H54 (cell line): ENCODE results near the gene KRT77.

Source experiments
- DNase-seq: peaks from one replicate; pipeline ENCODE4 v3.0.0; 2011; ENCODE audit warnings: low spot score, mixed read lengths; ENCODE audit not compliant: insufficient read length
- FAIRE-seq: peaks from 3 replicates; lab custom pipeline; 2011; peaks lifted over from hg19 to GRCh38; lab: Jason Lieb, UNC
- POLR2A ChIP-seq: IDR thresholded peaks from 2 replicates; pipeline ENCODE4 v1.6.1; 2011; ENCODE audit warnings: low read depth, mild to moderate bottlenecking, low read length

The KRT77 gene

DNA sequence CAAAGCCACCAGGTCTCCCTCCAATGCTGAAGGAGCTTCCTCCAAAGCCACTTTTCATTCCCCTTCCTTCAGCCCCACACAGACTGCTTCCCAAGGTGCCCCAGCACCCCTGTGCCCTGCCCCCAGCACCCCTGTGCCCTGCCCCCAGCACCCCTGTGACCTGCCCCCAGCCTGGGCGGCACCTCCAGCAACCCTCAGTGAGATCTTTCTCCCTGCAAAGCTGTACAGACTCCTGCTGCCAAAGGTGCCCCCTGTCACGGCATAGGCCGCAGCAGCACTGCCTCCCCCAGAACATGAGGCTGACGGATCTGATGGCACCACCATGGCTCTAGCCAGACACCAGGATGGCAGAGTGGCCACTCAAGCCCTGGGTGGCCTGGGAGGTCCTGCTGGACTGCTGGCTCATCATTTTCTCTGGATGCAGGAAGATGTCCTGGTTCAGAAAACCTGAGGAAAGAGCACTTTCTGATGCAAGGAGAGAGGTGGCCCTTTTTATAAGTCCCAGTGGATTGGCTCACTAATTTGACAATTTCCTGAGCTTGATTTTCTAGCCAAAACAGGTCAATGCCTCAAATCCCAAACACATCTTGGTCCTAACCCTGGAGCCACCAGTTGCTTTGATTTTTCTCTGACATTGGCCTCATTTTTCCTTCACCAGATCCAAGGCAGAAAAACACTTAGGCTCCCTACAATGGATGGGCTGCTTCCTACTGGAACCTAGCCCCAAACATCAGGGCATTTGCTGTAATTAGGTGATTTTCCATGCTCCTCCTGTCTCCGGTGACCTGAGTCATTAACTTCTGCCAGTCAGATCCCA lies 32.7 kb upstream of the KRT77 start:
- FAIRE-seq, result no peak
- no peak for DNase-seq
- TF ChIP-seq POLR2A, result no peak

DNA sequence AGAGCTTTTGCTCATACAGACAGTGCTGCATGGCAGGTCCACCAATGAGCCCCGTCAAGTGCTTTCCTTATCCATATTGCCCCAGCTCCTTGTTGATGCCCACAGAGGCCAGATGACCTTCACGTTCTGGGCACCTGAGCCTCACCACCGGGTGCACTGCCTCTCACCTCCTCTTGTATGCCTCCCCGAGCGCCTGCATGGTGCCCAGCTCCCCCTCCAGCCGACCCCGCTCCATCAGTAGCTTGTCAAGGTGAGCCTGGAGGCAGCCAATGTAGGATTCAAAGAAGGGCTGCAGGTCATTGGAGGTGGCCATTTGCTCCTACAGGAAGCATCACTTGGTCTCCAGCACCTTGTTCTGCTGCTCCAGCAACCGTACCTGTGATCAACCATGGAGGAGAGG lies 31.8 kb upstream of the KRT77 start:
- no peak for TF ChIP-seq POLR2A
- no peak for DNase-seq
- no peak for FAIRE-seq

DNA sequence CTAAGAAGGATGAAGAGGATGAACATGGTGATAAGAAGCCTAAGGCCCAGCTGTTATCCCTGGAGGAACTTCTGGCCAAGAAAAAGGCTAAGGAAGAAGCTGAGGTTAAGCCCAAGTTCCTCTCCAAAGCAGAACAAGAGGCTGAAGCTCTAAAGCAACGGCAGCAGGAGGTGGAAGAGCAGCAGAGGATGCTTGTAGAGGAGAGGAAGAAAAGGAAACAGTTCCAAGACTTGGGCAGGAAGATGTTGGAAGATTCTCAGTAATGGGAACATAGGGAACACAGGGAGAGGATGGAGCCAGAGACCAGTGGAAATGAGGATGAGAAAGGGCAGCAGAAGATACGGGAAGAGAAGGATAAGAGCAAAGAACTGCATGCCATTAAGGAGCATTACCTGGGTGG lies 27.5 kb upstream of the KRT77 start:
- FAIRE-seq (no peak), DNase-seq (no peak)
- no peak for TF ChIP-seq POLR2A

DNA sequence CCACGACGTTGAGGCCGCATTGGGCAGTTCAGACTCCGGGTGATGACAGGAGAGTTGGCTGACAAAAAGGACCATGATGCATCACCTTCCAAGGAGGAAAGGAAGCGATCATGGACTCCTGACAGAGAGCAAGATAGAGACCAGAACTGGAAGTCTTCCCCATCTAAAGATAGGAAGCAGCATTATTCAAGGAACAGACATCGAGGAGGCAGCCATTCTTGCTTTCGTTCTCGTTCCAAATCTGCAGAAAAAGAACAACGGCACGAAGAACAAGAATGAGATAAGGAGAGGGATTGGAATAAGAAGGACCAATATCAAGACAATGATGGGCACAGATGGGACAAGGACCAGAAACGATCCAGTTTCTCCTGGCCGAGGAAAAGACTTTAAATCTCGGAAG lies 27.1 kb upstream of the KRT77 start:
- FAIRE-seq (no peak), DNase-seq (no peak)
- no peak for TF ChIP-seq POLR2A

DNA sequence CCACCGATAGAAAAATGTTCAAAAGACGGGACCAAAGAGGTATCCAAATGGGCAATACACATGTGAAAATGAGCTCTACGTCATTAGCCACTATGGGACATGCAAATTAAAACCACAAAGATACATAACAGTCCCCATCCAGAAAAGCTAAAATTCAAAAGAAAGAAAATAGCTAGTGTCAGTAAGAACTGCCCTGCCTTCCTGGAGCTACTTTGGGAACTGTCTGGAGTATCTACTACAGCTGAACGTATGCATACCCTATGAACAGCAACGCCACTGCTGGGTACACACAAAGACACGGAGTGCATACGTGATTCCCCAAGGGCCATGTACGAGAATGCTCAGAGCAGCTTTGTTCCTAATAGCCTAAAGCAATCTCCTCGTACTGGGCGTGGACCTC lies 25.8 kb upstream of the KRT77 start:
- FAIRE-seq, result no peak
- no peak for TF ChIP-seq POLR2A
- DNase-seq, result no peak

DNA sequence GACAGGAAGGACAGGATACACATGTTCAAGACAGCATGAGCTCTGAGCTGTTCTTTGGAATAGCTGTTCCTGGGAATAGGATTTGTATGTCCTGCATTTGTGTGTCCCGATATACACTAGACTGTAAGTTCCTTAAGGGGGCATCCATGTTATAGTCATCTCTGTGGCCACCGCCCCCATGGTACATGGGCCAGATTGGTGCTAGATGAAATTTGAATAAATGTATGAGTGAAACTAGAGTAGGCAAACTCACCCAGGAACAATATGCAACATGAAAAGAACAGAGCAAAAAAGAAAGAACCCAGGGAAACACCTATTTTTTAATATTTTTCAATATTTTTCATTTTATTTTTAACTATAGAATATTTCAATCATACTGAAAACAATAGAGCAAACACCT lies 25.1 kb upstream of the KRT77 start:
- no peak for FAIRE-seq
- TF ChIP-seq POLR2A, result no peak
- no peak for DNase-seq

DNA sequence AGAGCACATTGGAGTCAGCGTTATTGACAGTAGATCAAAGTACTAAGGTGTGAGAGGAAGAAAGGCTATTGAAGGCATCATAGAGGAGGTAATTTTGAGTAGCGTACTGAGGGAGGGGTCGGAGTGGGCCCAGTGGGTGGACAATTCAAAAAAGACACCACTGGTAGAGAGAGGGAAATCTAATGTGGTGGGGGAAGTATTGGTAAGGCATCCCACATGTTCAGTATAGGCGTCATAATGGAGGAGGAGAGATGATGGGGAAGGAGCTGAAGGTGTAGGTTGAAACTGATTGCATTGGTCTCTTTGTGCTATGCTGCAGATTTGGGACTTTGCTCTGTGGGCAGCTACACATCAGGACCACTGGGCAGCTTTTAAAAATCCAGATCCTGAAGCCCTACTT lies 23.7 kb upstream of the KRT77 start:
- DNase-seq, result no peak
- no peak for FAIRE-seq
- no peak for TF ChIP-seq POLR2A

DNA sequence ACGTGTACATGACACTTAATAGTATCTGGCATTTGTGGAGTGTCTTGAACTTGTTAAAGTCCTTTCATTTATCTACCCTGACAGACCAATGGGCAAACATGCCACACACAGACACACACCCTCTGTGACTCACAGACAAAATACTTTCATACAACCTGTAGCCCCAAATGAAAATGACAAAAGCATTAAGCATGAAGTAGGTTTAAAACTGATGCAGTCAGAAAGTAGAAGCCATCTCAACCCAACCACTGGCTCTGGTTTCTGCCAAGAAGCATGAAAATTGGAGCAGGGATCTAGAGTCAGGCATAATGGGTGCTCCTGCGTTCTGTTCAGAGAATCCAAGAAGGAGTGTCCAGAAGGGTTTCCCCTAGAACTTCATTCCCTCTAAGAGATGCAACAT lies 23.1 kb upstream of the KRT77 start:
- TF ChIP-seq POLR2A, result no peak
- DNase-seq (no peak), FAIRE-seq (no peak)

DNA sequence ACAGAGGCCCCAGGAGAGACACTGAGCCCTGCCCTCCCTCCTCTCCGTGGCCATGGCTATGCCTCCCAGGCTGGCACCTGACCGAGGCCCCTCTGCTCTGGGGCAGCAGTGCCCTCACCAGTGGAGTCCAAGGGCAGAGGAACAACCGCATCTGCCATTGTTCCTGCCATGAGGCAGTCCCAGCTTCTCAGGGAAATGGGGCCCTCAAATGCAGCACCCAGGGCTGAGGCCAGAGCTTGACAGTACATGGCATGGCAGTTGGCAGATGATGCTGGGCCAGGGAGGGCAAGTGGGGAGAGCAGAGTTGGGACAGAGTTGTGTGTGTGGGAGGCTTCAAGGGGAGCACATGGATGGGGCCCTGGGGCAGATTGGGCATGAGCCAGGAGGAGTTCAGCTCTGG lies 21.1 kb upstream of the KRT77 start:
- DNase-seq (no peak), FAIRE-seq (no peak)
- no peak for TF ChIP-seq POLR2A

DNA sequence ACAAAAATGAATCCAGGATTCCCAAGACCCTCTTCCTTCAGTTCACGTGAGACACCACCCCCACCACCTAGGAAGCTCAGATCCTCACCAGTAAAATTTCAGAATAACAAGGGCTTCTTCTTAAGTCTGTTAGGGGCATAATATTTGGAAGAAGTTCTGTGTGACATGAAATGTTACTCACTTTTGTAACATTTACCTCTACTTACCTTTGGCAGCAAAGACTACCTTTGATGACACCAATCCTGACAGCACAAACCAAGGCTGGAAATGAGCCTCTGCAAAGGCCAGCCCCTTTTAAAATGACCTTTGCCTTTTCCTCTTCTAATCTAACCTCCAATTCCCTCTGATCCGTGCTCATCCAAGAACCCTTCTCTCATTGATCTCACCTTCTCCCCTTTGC lies 19.4 kb upstream of the KRT77 start:
- FAIRE-seq (no peak), DNase-seq (no peak)
- TF ChIP-seq POLR2A, result no peak

DNA sequence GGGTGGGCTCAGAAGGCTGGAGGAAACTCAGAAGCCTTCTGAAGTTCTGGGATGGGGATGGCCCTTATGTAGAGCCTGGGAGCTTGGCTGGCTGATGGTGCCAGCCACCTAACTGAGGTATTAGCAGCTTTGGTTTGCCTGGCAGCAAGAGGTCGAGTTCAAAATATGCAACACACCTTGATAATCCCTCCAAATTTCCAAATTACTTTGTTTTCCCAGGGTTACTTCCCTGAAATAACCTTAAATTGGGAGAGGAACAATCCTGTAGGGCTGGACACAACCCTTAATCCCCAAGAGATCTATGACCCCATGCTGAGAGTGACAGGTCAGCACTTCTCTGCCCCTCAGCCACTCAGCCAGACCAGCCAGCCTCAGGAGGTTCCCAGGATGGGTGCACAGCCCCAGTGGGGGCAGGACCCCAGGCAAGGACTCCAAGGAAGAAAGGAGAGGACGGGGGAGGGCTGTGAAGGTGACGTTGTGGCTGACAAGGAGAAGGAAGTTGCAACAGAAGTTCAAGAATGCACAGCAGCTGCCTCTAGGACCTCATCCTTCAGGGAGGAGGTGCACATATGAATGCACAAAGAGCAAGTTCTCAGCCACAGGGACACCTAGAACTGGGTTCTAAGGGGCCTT lies 18.6 kb upstream of the KRT77 start:
- no peak for TF ChIP-seq POLR2A
- no peak for DNase-seq
- no peak for FAIRE-seq

DNA sequence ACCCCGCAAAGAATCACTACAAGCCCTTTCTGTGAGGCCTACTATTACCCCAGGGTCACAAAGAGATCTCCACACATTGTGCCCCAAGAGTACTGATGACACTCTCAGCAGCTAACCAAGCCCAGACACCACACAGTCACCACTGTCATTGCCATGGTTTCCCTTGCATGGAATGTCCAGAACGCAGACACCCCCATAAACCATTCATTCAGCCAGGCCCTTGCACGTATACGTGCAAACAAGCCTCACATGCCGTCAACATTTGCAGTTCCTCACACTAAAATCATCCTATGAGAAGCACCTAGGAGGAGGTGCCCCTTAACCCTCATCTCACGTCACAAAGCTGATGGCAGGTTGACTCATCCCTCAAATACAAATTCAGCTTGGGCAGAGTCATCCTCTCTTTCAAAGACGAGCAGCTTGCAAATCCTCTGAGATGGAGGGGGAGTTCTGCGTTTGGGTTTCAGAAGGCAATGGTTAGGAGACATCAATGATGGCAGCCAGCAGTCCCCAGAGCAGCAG lies 17.1 kb upstream of the KRT77 start:
- DNase-seq, result no peak
- FAIRE-seq, result no peak
- TF ChIP-seq POLR2A, result no peak

DNA sequence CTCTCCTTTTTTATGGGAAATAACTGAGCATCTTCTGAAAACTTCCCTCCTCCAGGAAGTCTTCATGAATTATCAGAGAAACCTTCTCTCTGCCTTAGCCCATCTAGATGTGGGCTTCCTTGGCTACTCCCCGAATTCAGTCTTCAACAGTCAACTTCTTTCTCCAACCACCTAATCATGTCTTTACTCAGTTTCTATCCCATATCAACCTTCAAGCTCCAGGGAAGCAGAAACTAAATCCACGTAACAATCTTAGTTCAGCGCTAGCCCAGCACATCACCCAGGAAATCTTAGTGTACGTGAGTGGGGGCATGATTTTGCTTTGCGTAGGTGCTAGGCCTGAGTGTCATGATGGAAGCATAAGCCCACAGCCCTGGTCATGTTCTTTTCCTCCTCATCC lies 12.7 kb upstream of the KRT77 start:
- TF ChIP-seq POLR2A, result no peak
- FAIRE-seq (no peak), DNase-seq (no peak)

DNA sequence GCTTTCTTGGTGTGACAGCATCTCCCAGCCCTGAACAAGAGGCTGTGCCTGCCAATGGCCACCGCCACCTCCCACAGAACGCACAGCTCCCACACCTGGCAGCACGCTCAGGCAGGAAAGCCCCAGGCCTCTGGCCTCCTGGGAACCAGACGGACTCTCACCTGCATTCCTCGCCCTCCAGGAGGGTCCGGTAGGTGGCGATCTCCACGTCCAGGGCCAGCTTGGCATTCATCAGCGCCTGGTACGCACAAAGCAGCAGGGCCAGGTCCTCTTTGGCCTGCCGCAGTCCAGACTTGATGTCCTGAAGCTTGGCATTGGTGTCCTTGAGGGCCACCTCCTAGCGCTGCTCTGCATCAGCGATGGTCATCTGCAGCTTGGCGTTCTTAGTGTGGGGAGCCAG lies 12.1 kb upstream of the KRT77 start:
- FAIRE-seq, result no peak
- no peak for TF ChIP-seq POLR2A
- DNase-seq, result no peak

DNA sequence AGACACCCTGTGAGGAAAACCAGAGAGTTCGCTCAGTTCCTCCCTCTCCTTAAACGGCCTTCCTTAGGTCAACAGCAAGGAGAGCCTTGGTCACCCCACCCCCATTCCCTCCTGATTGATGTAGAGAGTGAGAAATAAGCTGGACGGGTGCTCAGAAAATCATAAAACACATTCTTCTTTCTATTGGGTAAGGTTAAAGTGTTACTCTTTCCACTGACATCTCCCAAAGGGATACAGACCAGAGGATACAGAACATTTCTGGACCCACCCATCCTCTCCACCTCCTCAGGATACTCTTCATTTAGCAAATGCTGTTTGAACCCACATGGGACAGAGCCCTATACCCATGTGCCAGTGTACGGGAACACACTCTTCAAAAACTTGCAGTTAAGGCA lies 11.6 kb upstream of the KRT77 start:
- FAIRE-seq, result no peak
- no peak for DNase-seq
- TF ChIP-seq POLR2A, result no peak
